ENCODE results near the gene SVBP. TPM values are rescaled to one million over a fixed set of nuclear protein-coding genes. Genes with fewer than 3 reads are reported as not detected.

Gene SVBP
- total RNA-seq, 2 donors from 2014 or later = 15.0 to 42.5 TPM

DNA sequence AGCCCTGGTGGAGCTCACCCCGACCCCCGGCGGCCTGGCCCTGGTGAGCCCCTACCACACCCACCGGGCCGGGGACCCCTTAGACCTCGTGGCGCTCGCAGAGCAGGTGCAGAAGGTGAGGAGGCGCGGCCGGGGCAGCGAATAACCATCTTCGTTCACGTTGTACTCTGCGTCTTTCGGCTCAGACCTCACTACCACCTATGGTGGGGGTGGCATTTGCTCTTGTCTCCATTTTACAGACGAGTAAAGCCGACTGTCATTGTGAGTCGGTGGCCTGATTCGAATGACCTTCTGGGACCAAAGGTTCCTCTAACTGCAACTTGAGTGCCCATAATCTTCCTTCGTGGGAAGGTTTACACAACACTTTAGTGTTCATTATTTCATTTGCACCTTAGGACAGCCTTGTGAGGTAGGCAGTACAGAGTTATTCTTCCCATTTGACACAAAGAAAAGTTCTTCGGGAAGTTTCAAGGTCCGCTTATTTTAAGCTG is 49.6 kb downstream of the SVBP start:
- intact Hi-C loops (cut with DNase I) = loop anchor here (2.0 to 10.0 kb wide), 4 partner anchors 47 to 303 kb away; partner anchors contain the start of genes CCDC30 and YBX1
- H3K4me3 ChIP-seq = peak overlapping the region; percentile 86 to 95
- TF ChIP-seq POLR2AphosphoS5 (IDR thresholded peaks at IDR 0.05) (no peak), POLR2A (IDR thresholded peaks at IDR 0.05) (no peak)
- TF ChIP-seq, protein P1, sequence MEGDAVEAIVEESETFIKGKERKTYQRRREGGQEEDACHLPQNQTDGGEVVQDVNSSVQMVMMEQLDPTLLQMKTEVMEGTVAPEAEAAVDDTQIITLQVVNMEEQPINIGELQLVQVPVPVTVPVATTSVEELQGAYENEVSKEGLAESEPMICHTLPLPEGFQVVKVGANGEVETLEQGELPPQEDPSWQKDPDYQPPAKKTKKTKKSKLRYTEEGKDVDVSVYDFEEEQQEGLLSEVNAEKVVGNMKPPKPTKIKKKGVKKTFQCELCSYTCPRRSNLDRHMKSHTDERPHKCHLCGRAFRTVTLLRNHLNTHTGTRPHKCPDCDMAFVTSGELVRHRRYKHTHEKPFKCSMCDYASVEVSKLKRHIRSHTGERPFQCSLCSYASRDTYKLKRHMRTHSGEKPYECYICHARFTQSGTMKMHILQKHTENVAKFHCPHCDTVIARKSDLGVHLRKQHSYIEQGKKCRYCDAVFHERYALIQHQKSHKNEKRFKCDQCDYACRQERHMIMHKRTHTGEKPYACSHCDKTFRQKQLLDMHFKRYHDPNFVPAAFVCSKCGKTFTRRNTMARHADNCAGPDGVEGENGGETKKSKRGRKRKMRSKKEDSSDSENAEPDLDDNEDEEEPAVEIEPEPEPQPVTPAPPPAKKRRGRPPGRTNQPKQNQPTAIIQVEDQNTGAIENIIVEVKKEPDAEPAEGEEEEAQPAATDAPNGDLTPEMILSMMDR (IDR thresholded peaks at IDR 0.05) = no peak
- no peaks in the 10 kb centered on the region for H3K27me3 ChIP-seq (replicated peaks; ENCODE audit: insufficient read depth)
- H3K27ac ChIP-seq = peak overlapping the region; percentile 82 to 85
- H3K36me3 ChIP-seq = no peaks in the 10 kb centered on the region
- peaks cover 9% of the 10 kb centered on the region for H3K4me1 ChIP-seq (replicated peaks)
- DNase-seq (ENCODE audit: low spot score) = no peak
- WGBS = under 1% methylated on average over 23 of the region's 23 CpGs
- H3K9me3 ChIP-seq = no peaks in the 10 kb centered on the region

DNA sequence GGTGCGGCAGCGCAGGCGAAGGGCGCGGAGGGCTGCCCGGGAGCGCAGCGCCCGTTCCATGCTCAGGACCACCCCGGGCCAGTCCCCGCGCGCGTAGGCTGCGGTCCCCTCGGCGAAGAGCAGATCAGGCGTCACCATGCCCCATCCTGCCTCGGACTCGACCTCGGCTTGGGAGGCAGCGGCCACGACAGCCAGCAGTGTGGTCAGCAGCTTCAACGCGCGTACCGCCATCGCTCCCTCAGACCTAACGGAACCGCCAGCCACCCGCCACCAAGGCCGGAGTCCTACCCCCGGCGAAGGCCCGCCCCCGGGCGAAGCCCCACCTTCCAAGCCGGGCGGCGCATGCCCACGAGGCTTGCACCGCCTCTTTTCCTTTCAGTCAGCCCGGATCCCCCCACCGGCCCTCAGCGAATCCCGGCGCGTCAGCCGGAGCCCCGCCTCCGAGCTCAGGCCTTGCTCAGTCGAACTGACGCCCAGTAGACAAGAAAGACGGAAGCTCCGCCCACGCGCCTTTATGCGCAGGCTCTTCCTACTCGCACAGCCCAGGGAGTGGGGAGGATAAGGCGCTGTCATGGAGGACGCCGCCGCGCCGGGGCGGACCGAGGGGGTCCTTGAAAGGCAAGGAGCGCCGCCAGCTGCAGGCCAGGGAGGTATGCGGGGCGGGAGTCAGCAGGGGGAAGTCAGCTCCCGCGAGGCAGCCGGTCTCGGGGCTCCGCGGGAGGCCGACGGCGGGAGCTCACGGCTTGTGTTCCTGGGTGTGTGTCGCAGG is 50.3 kb downstream of the SVBP start, which contains the start of the genes C1orf50 and P3H1:
Gene C1orf50 (plus strand): TSS at position 509 of the 769 bp plus-strand sequence. CDS start 63 bp downstream, at position 572.
Gene P3H1 (minus strand): TSS at position 288 of the 769 bp plus-strand sequence. CDS start 57 bp downstream, at position 231.
- no peaks in the 10 kb centered on the region for H3K36me3 ChIP-seq
- 0% methylated on average over 82 of the region's 82 CpGs for WGBS
- H3K27ac ChIP-seq = peak within 1 kb of the TSS; percentile 82 to 85
- intact Hi-C loops (cut with DNase I) = loop anchor here (2.0 to 10.0 kb wide), 4 partner anchors 48 to 302 kb away; partner anchors contain the start of genes CCDC30 and YBX1
- no peaks in the 10 kb centered on the region for H3K27me3 ChIP-seq (replicated peaks; ENCODE audit: insufficient read depth)
- peak; percentile 99 for TF ChIP-seq POLR2A (IDR thresholded peaks at IDR 0.05)
- TF ChIP-seq POLR2AphosphoS5 (IDR thresholded peaks at IDR 0.05) = peak; percentile 100
- TF ChIP-seq, protein P1 (IDR thresholded peaks at IDR 0.05) = peak in 1 of 4 experiments; percentile 20
- H3K4me1 ChIP-seq (replicated peaks) = peaks cover 9% of the 10 kb centered on the region
- H3K4me3 ChIP-seq = peak within 1 kb of the TSS; percentile 86 to 95
- DNase-seq (ENCODE audit: low spot score) = peak; percentile 100
- no peaks in the 10 kb centered on the region for H3K9me3 ChIP-seq

DNA sequence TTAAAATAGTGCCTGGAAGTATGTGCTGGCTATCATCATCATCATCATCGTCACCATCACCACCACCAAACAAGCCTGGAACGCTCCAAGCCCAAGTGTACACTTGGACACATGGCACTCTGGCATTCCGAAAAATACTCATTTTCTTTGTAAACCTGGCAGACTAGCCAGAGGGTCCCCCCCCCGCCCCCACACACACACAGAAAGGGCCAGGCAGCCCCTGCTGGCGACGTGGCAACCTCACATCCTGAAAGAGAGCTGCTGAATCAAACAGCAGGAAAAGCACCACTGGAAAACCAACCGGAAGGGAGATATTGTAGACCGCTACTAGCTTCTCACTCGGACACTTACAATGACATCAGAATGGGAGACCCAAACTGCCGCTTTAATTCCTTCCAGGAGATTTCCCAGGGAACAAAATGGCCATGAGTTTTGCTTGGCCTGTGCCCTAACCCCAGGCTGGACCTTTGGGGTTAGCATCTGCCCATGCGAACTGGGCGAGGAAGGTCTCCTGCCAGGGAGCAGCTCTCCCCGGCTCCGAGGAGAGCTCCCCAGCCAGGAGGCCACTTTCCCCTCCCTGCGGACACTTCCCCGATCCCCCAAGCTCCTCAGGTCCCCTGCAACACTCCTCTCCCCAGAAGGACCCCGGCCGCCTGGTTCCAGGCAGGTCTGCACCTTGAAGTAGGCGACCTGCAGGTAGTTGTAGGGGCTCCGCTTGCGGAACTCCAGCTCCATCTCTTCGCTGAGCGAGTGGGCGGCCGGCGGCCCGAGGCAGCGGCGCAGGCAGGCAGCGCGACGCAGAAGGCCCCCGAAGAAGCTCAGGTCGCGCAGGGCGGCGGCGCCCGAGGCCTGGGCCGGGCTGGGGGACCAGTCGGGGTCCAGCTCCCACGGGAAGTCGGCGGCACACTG is 51.1 kb downstream of the SVBP start:
- H3K36me3 ChIP-seq = no peaks in the 10 kb centered on the region
- WGBS = under 1% methylated on average over 40 of the region's 44 CpGs
- H3K4me1 ChIP-seq (replicated peaks) = peaks cover 9% of the 10 kb centered on the region
- TF ChIP-seq POLR2A (IDR thresholded peaks at IDR 0.05) = no peak
- TF ChIP-seq, protein P1 (IDR thresholded peaks at IDR 0.05) = peak in 2 of 4 experiments; percentile 35 to 39
- intact Hi-C loops (cut with DNase I) = loop anchor here (2.0 to 10.0 kb wide), 4 partner anchors 49 to 301 kb away; partner anchors contain the start of genes CCDC30 and YBX1
- no peaks in the 10 kb centered on the region for H3K27me3 ChIP-seq (replicated peaks; ENCODE audit: insufficient read depth)
- DNase-seq (ENCODE audit: low spot score) = peak; percentile 8
- H3K27ac ChIP-seq = peak overlapping the region; percentile 73 to 78
- no peaks in the 10 kb centered on the region for H3K9me3 ChIP-seq
- peak overlapping the region; percentile 86 to 95 for H3K4me3 ChIP-seq

DNA sequence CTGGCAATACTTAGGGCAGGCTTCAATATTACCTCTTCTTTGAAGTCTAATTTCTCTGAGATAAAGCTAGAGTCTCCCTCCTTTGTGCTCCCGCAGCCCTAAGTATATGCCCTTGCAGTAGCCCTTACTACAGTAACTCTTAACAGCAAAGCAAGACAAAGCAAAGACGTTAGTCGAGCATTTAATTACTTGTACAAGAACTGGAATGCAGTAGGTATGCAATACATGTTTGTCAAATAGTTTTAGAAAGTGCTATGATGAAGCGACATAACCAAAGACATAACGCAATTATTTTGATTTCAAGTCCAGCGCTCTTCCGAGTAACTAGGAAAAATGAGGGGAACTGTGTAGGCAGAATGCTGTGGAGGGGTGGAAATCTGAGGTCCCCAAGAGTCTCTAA is 51.9 kb downstream of the SVBP start:
- peak overlapping the region in 1 of 2 donors; percentile 73 for H3K27ac ChIP-seq
- H3K27me3 ChIP-seq (replicated peaks; ENCODE audit: insufficient read depth) = no peaks in the 10 kb centered on the region
- H3K9me3 ChIP-seq = no peaks in the 10 kb centered on the region
- TF ChIP-seq, protein P1 (IDR thresholded peaks at IDR 0.05) = no peak
- TF ChIP-seq POLR2AphosphoS5 (IDR thresholded peaks at IDR 0.05) (no peak), POLR2A (IDR thresholded peaks at IDR 0.05) (no peak)
- no peaks in the 10 kb centered on the region for H3K36me3 ChIP-seq
- intact Hi-C loops (cut with DNase I) = loop anchor here (10.0 kb wide), 2 partner anchors 160 to 300 kb away; partner anchors contain the start of gene CCDC30
- peak overlapping the region; percentile 86 to 95 for H3K4me3 ChIP-seq
- DNase-seq (ENCODE audit: low spot score) = no peak
- 9% methylated on average over 7 of the region's 7 CpGs for WGBS
- peaks cover 9% of the 10 kb centered on the region for H3K4me1 ChIP-seq (replicated peaks)
